ENCODE results near the gene ABHD12. TPM values are rescaled to one million over a fixed set of nuclear protein-coding genes. Genes with fewer than 3 reads are reported as not detected.

The ABHD12 gene
- total and polyA plus RNA-seq, 2 donors (not counting 1 experiment from before 2014, with no cell fraction given) = 9.6 to 28.3 TPM

DNA sequence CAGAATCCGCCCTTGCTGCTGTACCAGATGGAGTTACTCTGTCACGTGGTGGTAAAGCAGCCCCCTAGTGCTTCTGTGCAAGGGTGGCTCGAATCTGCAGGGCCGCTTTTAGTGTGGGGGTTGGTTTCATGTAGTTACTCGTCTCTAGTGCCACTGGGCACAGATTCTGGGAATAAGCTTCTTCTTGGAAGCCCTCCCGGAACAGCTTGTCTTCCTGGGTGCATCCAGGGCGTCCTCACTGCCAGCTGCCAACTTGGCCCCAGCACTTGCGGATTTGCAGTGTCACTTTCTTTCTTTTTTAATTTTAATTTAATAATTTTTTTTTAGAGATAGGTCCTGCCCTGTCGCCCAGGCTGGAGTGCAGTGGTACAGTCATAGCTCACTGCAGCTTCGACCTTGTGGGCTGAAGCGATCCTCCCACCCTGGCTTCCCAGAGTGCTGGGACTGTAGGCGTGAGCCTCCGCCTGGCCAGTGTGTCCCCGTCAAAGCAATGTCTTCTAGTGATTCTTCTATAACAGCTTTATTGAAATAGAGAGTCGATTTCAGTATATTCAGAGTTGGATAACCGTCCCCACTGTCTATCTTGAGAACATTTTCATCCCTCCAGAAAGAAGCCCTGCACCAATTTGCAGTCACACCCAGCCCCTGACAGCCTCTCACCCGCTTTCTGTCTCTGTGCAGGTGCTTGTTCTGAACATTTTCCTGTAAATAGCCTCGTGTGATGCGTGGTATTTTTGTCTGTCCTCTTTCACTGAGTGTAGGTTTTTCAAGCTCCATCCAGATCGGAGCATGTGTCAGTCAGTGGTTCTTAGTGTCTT is 116.9 kb downstream of the ABHD12 start:
- no peak overlapping the region for H3K4me3 ChIP-seq (ENCODE audit: control extremely low read depth in 1 of 5, extremely low read depth in 1 of 5, insufficient read depth in 1 of 5, low read depth in 2 of 5, low read length in 4 of 5)
- H3K9ac ChIP-seq (ENCODE audit: low read length) = no peak overlapping the region
- POLR2A ChIA-PET = no interaction called here
- Mint-ChIP-seq H3K27ac (no peak overlapping the region), H3K4me1 (no peaks in the 10 kb centered on the region), H3K27me3 (no peaks in the 10 kb centered on the region), H3K4me3 (no peak overlapping the region), H3K9me3 (ENCODE audit: insufficient read depth) (no peaks in the 10 kb centered on the region)
- peaks cover 0 to 47% of the 10 kb centered on the region in 2 experiments for H3K36me3 ChIP-seq (replicated peaks in 1 of 2; ENCODE audit: control extremely low read depth in 1 of 2, control insufficient read depth in 1 of 2, extremely low read depth in 1 of 2, insufficient read depth in 2 of 2, low read length in 1 of 2)
- H3K79me2 ChIP-seq (ENCODE audit: control insufficient read depth, insufficient read depth, low read length) = no peaks in the 10 kb centered on the region
- H3K9me3 ChIP-seq (ENCODE audit: control extremely low read depth in 1 of 3, control insufficient read depth in 2 of 3, insufficient read depth in 1 of 3, low read length in 2 of 3) = no peaks in the 10 kb centered on the region
- H3K4me1 ChIP-seq (ENCODE audit: control insufficient read depth in 2 of 2, insufficient read depth in 2 of 2, low read length in 2 of 2) = no peaks in the 10 kb centered on the region
- no peak for ATAC-seq (ENCODE audit: low read depth)
- CTCF ChIA-PET = no interaction called here
- DNase-seq = no peak
- H2AFZ ChIP-seq (ENCODE audit: insufficient read depth, low read depth, low read length, poor library complexity, severe bottlenecking) = no peak overlapping the region
- WGBS (ENCODE audit: insufficient coverage) = 98% methylated on average over 14 of the region's 20 CpGs
- no peak overlapping the region for H3K4me2 ChIP-seq (replicated peaks; ENCODE audit: low read depth, low read length, poor library complexity, severe bottlenecking)
- no peaks in the 10 kb centered on the region for H3K27me3 ChIP-seq (replicated peaks in 1 of 4; ENCODE audit: control extremely low read depth in 1 of 4, control insufficient read depth in 3 of 4, insufficient read depth in 4 of 4, low read length in 3 of 4)
- H3K27ac ChIP-seq (ENCODE audit: low read length in 2 of 2) = no peak overlapping the region
- intact Hi-C loops (cut with micrococcal nuclease) = no loop called here
- H4K20me1 ChIP-seq (ENCODE audit: control insufficient read depth, insufficient read depth, low read length, poor library complexity, severe bottlenecking) = no peaks in the 10 kb centered on the region
- TF ChIP-seq, protein P1, sequence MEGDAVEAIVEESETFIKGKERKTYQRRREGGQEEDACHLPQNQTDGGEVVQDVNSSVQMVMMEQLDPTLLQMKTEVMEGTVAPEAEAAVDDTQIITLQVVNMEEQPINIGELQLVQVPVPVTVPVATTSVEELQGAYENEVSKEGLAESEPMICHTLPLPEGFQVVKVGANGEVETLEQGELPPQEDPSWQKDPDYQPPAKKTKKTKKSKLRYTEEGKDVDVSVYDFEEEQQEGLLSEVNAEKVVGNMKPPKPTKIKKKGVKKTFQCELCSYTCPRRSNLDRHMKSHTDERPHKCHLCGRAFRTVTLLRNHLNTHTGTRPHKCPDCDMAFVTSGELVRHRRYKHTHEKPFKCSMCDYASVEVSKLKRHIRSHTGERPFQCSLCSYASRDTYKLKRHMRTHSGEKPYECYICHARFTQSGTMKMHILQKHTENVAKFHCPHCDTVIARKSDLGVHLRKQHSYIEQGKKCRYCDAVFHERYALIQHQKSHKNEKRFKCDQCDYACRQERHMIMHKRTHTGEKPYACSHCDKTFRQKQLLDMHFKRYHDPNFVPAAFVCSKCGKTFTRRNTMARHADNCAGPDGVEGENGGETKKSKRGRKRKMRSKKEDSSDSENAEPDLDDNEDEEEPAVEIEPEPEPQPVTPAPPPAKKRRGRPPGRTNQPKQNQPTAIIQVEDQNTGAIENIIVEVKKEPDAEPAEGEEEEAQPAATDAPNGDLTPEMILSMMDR (IDR thresholded peaks at IDR 0.05) = no peak
- no peak for TF ChIP-seq EZH2 (IDR thresholded peaks at IDR 0.05; ENCODE audit: borderline replicate concordance, insufficient read depth, low read depth, low read length, poor library complexity, severe bottlenecking)

DNA sequence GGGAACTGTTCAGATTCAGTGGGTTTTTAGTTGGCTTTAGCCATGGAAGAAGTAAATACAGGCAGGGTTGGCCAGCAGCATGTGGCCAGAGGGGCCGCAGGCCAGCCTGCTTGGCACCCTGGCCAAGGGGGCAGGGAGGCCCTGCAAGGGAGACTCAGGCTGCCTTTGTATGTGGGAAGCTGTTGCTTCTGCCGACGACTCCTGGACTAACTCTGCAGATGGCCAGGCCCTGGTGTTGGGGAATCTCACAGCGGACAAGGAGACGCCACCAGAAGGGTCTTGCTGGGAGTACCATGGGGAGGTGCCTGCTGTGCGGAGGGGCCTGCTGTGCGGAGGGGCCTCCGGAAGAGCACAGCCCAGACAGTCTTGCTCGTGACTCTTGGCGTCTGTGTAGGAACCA is 117.6 kb downstream of the ABHD12 start:
- DNase-seq = no peak
- ChIA-PET CTCF (no interaction called here), POLR2A (no interaction called here)
- Histone ChIP-seq H3K27ac (ENCODE audit: low read length in 2 of 2) (no peak overlapping the region), H3K27me3 (replicated peaks in 1 of 4; ENCODE audit: control extremely low read depth in 1 of 4, control insufficient read depth in 3 of 4, insufficient read depth in 4 of 4, low read length in 3 of 4) (no peaks in the 10 kb centered on the region), H3K9me3 (ENCODE audit: control extremely low read depth in 1 of 3, control insufficient read depth in 2 of 3, insufficient read depth in 1 of 3, low read length in 2 of 3) (no peaks in the 10 kb centered on the region), H3K36me3 (replicated peaks in 1 of 2; ENCODE audit: control extremely low read depth in 1 of 2, control insufficient read depth in 1 of 2, extremely low read depth in 1 of 2, insufficient read depth in 2 of 2, low read length in 1 of 2) (peaks cover 0 to 41% of the 10 kb centered on the region in 2 experiments), H2AFZ (ENCODE audit: insufficient read depth, low read depth, low read length, poor library complexity, severe bottlenecking) (no peak overlapping the region), H4K20me1 (ENCODE audit: control insufficient read depth, insufficient read depth, low read length, poor library complexity, severe bottlenecking) (no peaks in the 10 kb centered on the region), H3K9ac (ENCODE audit: low read length) (no peak overlapping the region), H3K79me2 (ENCODE audit: control insufficient read depth, insufficient read depth, low read length) (no peaks in the 10 kb centered on the region), H3K4me3 (ENCODE audit: control extremely low read depth in 1 of 5, extremely low read depth in 1 of 5, insufficient read depth in 1 of 5, low read depth in 2 of 5, low read length in 4 of 5) (no peak overlapping the region), H3K4me1 (ENCODE audit: control insufficient read depth in 2 of 2, insufficient read depth in 2 of 2, low read length in 2 of 2) (no peaks in the 10 kb centered on the region), H3K4me2 (replicated peaks; ENCODE audit: low read depth, low read length, poor library complexity, severe bottlenecking) (no peak overlapping the region)
- Mint-ChIP-seq H3K4me3 (no peak overlapping the region), H3K27ac (no peak overlapping the region), H3K9me3 (ENCODE audit: insufficient read depth) (no peaks in the 10 kb centered on the region), H3K4me1 (no peaks in the 10 kb centered on the region), H3K27me3 (no peaks in the 10 kb centered on the region)
- WGBS (ENCODE audit: insufficient coverage) = 97% methylated on average over 10 of the region's 10 CpGs
- intact Hi-C loops (cut with micrococcal nuclease) = no loop called here
- no peak for ATAC-seq (ENCODE audit: low read depth)
- TF ChIP-seq, protein P1 (IDR thresholded peaks at IDR 0.05) = no peak
- TF ChIP-seq EZH2 (IDR thresholded peaks at IDR 0.05; ENCODE audit: borderline replicate concordance, insufficient read depth, low read depth, low read length, poor library complexity, severe bottlenecking) = no peak
